ENCODE measurements around the gene MBNL1. TPM values are rescaled to one million over a fixed set of nuclear protein-coding genes. Genes with fewer than 3 reads are reported as not detected.
A peak's percentile ranks its signal among the peaks of the same experiment; 100 is the strongest.

MBNL1 gene
- total RNA-seq, 1 donor from 2014 or later: 36.2 TPM

GRCh38 chr3:152443212-152444023 is 174.7 kb downstream of the MBNL1 start:
- H3K36me3 Mint-ChIP-seq (ENCODE audit: low read depth): peaks cover 6% of the 10 kb centered on the region
- H3K27ac Mint-ChIP-seq (ENCODE audit: unreplicated experiment): no peak overlapping the region
- H3K4me1 Mint-ChIP-seq: peaks cover 20% of the 10 kb centered on the region

DNA sequence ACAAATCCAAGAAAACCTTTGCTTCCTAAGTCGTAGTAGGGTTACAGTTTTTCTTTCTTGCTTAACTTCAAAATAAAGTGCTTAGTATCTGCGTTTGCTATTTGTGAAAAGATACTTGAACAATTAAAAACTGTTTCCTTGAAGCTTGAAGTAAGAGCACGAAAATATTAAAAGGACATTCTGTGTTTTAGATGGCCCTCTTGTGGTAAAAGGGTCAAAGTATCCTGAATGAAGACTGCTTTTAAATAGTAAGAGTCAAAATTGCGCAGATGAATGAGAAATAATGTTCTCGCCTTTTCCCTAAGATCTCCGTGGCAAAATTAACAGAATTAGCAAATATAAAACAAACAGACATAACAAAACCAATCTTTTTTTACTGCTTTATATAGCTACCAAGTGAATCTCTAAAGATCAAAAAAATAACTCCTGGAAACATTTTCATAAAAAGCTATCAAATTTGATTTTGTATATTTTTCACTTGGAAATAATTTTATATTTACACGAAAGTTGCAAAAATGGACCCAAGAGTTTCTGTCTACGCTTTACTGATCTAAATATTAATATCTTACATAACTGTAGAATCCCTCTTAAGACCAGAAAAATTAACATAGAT is 175.4 kb downstream of the MBNL1 start:
- no peak for DNase-seq (ENCODE audit: low read depth, low spot score)
- H3K36me3 Mint-ChIP-seq (ENCODE audit: low read depth): peaks cover 6% of the 10 kb centered on the region
- no peak overlapping the region for H3K4me3 Mint-ChIP-seq
- H3K27ac Mint-ChIP-seq (ENCODE audit: unreplicated experiment): no peak overlapping the region
- peak; percentile 76 for TF ChIP-seq CTCF (conservative IDR thresholded peaks at IDR 0.05)
- H3K9me3 Mint-ChIP-seq: no peaks in the 10 kb centered on the region
- no peaks in the 10 kb centered on the region for H3K27me3 Mint-ChIP-seq (ENCODE audit: low read depth)
- peaks cover 20% of the 10 kb centered on the region for H3K4me1 Mint-ChIP-seq

More at GRCh38 chr3:152443212-152444023, 174.7 kb downstream of the MBNL1 start:
- no peak overlapping the region for H3K4me3 Mint-ChIP-seq
- H3K27me3 Mint-ChIP-seq (ENCODE audit: low read depth): no peaks in the 10 kb centered on the region
- DNase-seq (ENCODE audit: low read depth, low spot score): no peak
- no peak for TF ChIP-seq CTCF (conservative IDR thresholded peaks at IDR 0.05)
- no peaks in the 10 kb centered on the region for H3K9me3 Mint-ChIP-seq

DNA sequence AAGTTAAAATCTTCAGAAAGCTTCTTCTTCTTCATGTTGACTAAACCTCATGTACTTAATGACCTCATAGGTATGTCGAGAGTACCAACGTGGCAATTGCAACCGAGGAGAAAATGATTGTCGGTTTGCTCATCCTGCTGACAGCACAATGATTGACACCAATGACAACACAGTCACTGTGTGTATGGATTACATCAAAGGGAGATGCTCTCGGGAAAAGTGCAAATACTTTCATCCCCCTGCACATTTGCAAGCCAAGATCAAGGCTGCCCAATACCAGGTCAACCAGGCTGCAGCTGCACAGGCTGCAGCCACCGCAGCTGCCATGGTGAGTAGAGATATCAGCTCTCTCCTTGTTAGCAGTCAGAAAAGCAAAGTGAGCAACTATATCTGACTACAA is 176.5 kb downstream of the MBNL1 start:
- peaks cover 6% of the 10 kb centered on the region for H3K36me3 Mint-ChIP-seq (ENCODE audit: low read depth)
- H3K4me3 Mint-ChIP-seq: no peak overlapping the region
- peak overlapping the region; percentile 23 for H3K27ac Mint-ChIP-seq (ENCODE audit: unreplicated experiment)
- H3K4me1 Mint-ChIP-seq: peaks cover 22% of the 10 kb centered on the region
- TF ChIP-seq CTCF (conservative IDR thresholded peaks at IDR 0.05): no peak
- no peak for DNase-seq (ENCODE audit: low read depth, low spot score)
- no peaks in the 10 kb centered on the region for H3K27me3 Mint-ChIP-seq (ENCODE audit: low read depth)
- H3K9me3 Mint-ChIP-seq: no peaks in the 10 kb centered on the region

GRCh38 chr3:152446495-152446894 is 177.8 kb downstream of the MBNL1 start:
- H3K27me3 Mint-ChIP-seq (ENCODE audit: low read depth): no peaks in the 10 kb centered on the region

GRCh38 chr3:152447511-152447910 is 178.8 kb downstream of the MBNL1 start:
- H3K4me3 Mint-ChIP-seq: no peak overlapping the region
- H3K36me3 Mint-ChIP-seq (ENCODE audit: low read depth): peaks cover 9% of the 10 kb centered on the region
- H3K9me3 Mint-ChIP-seq: no peaks in the 10 kb centered on the region
- TF ChIP-seq CTCF (conservative IDR thresholded peaks at IDR 0.05): no peak
- H3K27ac Mint-ChIP-seq (ENCODE audit: unreplicated experiment): no peak overlapping the region
- peaks cover 32% of the 10 kb centered on the region for H3K4me1 Mint-ChIP-seq
- no peak for DNase-seq (ENCODE audit: low read depth, low spot score)
- no peaks in the 10 kb centered on the region for H3K27me3 Mint-ChIP-seq (ENCODE audit: low read depth)

More at GRCh38 chr3:152446495-152446894, 177.8 kb downstream of the MBNL1 start:
- DNase-seq (ENCODE audit: low read depth, low spot score): no peak
- Mint-ChIP-seq H3K9me3 (no peaks in the 10 kb centered on the region), H3K27ac (ENCODE audit: unreplicated experiment) (no peak overlapping the region), H3K4me3 (no peak overlapping the region), H3K36me3 (ENCODE audit: low read depth) (peaks cover 9% of the 10 kb centered on the region), H3K4me1 (peaks cover 29% of the 10 kb centered on the region)
- TF ChIP-seq CTCF (conservative IDR thresholded peaks at IDR 0.05): no peak
